K562 (cell line): ENCODE measurements around the gene RNPEPL1. TPM values are rescaled to one million over a fixed set of nuclear protein-coding genes. Genes with fewer than 3 reads are reported as not detected.

Experiments
- ATF1 ChIP-seq, 2 experiments: fragments of 450-650 bp in 1 of 2; IDR thresholded peaks; 2 replicates each; pipeline ENCODE4 v1.6.1; 2016; ENCODE audit warnings: missing compliant biosample characterization in 1 of 2, missing genetic modification characterization in 1 of 2
- CBFB ChIP-seq: sonication (generic); formaldehyde crosslinking; IDR thresholded peaks from 2 replicates; pipeline ENCODE4 v1.4.0; 2020; ENCODE audit warnings: mild to moderate bottlenecking, missing genetic modification reagents
- CBX5 ChIP-seq: IDR thresholded peaks from 2 replicates; pipeline ENCODE4 v1.6.1; 2014; ENCODE audit warnings: low read depth, borderline replicate concordance
- CEBPB ChIP-seq: fragments of 450-650 bp; IDR thresholded peaks from 2 replicates; pipeline ENCODE4 v1.6.1; 2016; ENCODE audit warnings: missing genetic modification characterization, missing compliant biosample characterization
- CHD4 ChIP-seq: fragments of 200-600 bp; sonication (generic); IDR thresholded peaks from 3 replicates; pipeline ENCODE4 v1.6.1; 2012; ENCODE audit warnings: low read depth, mild to moderate bottlenecking, mixed read lengths, low read length, inconsistent platforms; ENCODE audit not compliant: insufficient read depth, insufficient replicate concordance, poor library complexity, severe bottlenecking
- ELF4 ChIP-seq: fragments of 450-650 bp; formaldehyde crosslinking; IDR thresholded peaks from 2 replicates; pipeline ENCODE4 v1.4.0; 2022; ENCODE audit warnings: missing genetic modification characterization
- EP400 ChIP-seq: fragments of 450-650 bp; IDR thresholded peaks from 2 replicates; pipeline ENCODE4 v1.6.1; 2017; ENCODE audit warnings: antibody characterized with exemption, mild to moderate bottlenecking, moderate library complexity
- HEY1 ChIP-seq: fragments of 250-450 bp; sonication (Bioruptor Pico); IDR thresholded peaks from 2 replicates; pipeline ENCODE4 v1.5.0; 2020; ENCODE audit warnings: mild to moderate bottlenecking, moderate library complexity, borderline replicate concordance
- HMG20A ChIP-seq: fragments of 450-650 bp; formaldehyde crosslinking; conservative IDR thresholded peaks from 2 replicates; pipeline ENCODE4 v1.4.0; 2020; ENCODE audit warnings: mild to moderate bottlenecking, mixed read lengths
- HNRNPH1 ChIP-seq: fragments of 200-400 bp; formaldehyde crosslinking; optimal IDR thresholded peaks from 2 replicates; pipeline ENCODE3; 2017; ENCODE audit warnings: low read depth, mild to moderate bottlenecking, low read length, moderate library complexity
- KLF6 ChIP-seq: fragments of 250-450 bp; sonication (Bioruptor Pico); IDR thresholded peaks from 2 replicates; pipeline ENCODE4 v1.4.0; 2020; ENCODE audit warnings: mild to moderate bottlenecking, moderate library complexity, borderline replicate concordance
- NCOA4 ChIP-seq: fragments of 450-650 bp; IDR thresholded peaks from 2 replicates; pipeline ENCODE4 v1.6.1; 2018; ENCODE audit warnings: mild to moderate bottlenecking; ENCODE audit not compliant: partially characterized antibody
- RFX7 ChIP-seq: fragments of 250-450 bp; sonication (Bioruptor Pico); IDR thresholded peaks from 2 replicates; pipeline ENCODE4 v1.5.1; 2021; ENCODE audit warnings: mild to moderate bottlenecking
- STAT5B ChIP-seq: fragments of 250-450 bp; sonication (Bioruptor Pico); IDR thresholded peaks from 2 replicates; pipeline ENCODE4 v1.8.0; 2021; ENCODE audit warnings: mild to moderate bottlenecking, inconsistent platforms
- TAF7 ChIP-seq: fragments of 450-650 bp; IDR thresholded peaks from 2 replicates; pipeline ENCODE4 v1.6.1; 2016; ENCODE audit warnings: missing genetic modification characterization, missing compliant biosample characterization
- TCF3 ChIP-seq: sonication (generic); formaldehyde crosslinking; IDR thresholded peaks from 2 replicates; pipeline ENCODE4 v1.4.0; 2020; ENCODE audit warnings: mild to moderate bottlenecking, missing genetic modification reagents
- ZBTB17 ChIP-seq: fragments of 450-650 bp; formaldehyde crosslinking; IDR thresholded peaks from 2 replicates; pipeline ENCODE4 v1.4.0; 2020; ENCODE audit warnings: mild to moderate bottlenecking
- ZFX ChIP-seq: sonication (generic); formaldehyde crosslinking; IDR thresholded peaks from 2 replicates; pipeline ENCODE4 v1.8.0; 2022; ENCODE audit warnings: mild to moderate bottlenecking, missing genetic modification reagents, moderate library complexity
- ZNF324 ChIP-seq: fragments of 250-450 bp; sonication (Bioruptor Pico); IDR thresholded peaks from 2 replicates; pipeline ENCODE4 v1.4.0; 2020; ENCODE audit warnings: mild to moderate bottlenecking
- ZNF699 ChIP-seq: fragments of 250-450 bp; sonication (Bioruptor Pico); IDR thresholded peaks from 2 replicates; pipeline ENCODE4 v1.8.0; 2021; ENCODE audit warnings: mild to moderate bottlenecking, moderate library complexity; ENCODE audit not compliant: insufficient replicate concordance
- polyA plus RNA-seq, 8 experiments: library from polyadenylated mRNA; depleted of rRNA in 4 of 8; stranded (reverse) in 5 of 8; unstranded in 3 of 8; fragments of >200 nt; fragmentation: Nextera tagmentation in 2 of 8; fragmentation: Illumina TruSeq in 1 of 8; extraction: Ambion mirVana in 2 of 8; extraction: Trizol in 1 of 8; gene quantifications; 2 replicates each; pipeline versions ENCODE4 v1.2.1 to v1.2.3, GENCODE V29; 2011 to 2014; ENCODE audit warnings: inconsistent platforms in 1 of 8, missing spikeins in 1 of 8
- total RNA-seq, 7 experiments: library from RNA; depleted of rRNA in 6 of 7; stranded (reverse); fragments of >200 nt in 6 of 7; fragmentation: Illumina TruSeq in 2 of 7; extraction: Trizol in 2 of 7; gene quantifications; 2 replicates each; pipeline versions ENCODE4 v1.2.1 to v1.2.3, GENCODE V29; 2011 to 2021; ENCODE audit warnings: low replicate concordance in 1 of 7
- TF ChIP-seq, protein P1 (sequence below): IDR thresholded peaks from 2 replicates; pipeline ENCODE4 v1.6.1; 2016; ENCODE audit warnings: missing genetic modification characterization, missing compliant biosample characterization
- TF ChIP-seq, protein P2 (sequence below): sonication (generic); formaldehyde crosslinking; IDR thresholded peaks from 2 replicates; pipeline ENCODE4 v1.8.0; 2022; ENCODE audit warnings: mild to moderate bottlenecking, missing genetic modification reagents
- TF ChIP-seq, protein P3 (sequence below), 3 experiments: fragments of 200-800 bp in 1 of 3; sonication (Bioruptor generic) in 1 of 3; sonication (generic) in 1 of 3; formaldehyde crosslinking in 1 of 3; IDR thresholded peaks; 2 replicates each; pipeline versions ENCODE4 v1.6.1 to v1.8.0; 2016 to 2022; ENCODE audit warnings: mild to moderate bottlenecking in 2 of 3, missing compliant biosample characterization in 2 of 3, missing genetic modification characterization in 2 of 3, missing genetic modification reagents in 1 of 3
- TF ChIP-seq, protein P4 (sequence below): fragments of 250-450 bp; sonication (Bioruptor Pico); IDR thresholded peaks from 2 replicates; pipeline ENCODE4 v1.8.0; 2022; ENCODE audit warnings: moderate library complexity, mild to moderate bottlenecking, inconsistent platforms

The RNPEPL1 gene
- total and polyA plus RNA-seq, 9 of the 15 experiments (the other 6 are each of a cell fraction or from before 2014, with no cell fraction given) = 0.07 to 38.7 (median 5.6) TPM

DNA sequence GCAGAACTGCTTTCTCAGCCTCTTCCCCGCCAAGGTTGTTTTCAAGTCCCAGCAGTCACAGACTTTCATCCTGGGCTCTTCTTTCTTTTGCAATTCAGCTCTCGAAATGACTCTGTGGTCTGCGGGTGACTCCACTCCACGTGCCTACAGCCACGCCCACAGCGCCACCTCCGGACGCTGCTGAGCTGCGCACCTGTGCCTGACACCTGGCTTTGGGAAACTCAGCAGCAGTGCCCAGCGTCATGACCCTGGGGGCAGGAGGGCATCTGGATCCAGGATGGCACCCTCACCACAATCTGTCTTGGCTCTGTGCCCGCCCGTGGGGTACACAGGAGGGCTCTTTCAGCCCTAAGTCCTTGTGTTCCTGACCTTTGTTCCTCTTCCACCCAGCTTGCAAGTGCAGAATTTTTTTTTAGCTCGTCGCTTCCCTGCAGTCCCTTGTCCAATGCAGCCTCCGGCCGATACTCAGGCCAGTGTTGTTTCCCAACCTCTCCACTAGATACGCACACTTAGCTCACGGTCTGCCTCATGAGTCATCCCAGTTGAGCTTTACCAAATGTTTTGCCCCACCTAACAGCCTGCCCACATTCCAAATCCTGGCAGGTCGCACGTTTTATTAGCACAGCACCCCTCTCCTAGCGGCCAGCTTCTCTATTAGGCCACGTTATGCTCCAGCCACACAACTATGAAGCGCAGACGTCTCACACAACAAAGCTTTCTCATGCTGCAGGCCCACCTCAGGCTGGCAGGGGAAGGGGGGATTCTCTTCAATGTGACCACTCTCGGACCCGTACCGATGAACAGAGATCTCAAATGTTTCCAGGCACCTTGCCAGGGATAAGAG is 11.7 kb downstream of the RNPEPL1 start (continued):
- TF ChIP-seq, protein P1, sequence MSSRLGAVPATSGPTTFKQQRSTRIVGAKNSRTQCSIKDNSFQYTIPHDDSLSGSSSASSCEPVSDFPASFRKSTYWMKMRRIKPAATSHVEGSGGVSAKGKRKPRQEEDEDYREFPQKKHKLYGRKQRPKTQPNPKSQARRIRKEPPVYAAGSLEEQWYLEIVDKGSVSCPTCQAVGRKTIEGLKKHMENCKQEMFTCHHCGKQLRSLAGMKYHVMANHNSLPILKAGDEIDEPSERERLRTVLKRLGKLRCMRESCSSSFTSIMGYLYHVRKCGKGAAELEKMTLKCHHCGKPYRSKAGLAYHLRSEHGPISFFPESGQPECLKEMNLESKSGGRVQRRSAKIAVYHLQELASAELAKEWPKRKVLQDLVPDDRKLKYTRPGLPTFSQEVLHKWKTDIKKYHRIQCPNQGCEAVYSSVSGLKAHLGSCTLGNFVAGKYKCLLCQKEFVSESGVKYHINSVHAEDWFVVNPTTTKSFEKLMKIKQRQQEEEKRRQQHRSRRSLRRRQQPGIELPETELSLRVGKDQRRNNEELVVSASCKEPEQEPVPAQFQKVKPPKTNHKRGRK = no peak
- TF ChIP-seq RFX7 (CRISPR knock-in tag) (no peak), STAT5B (CRISPR knock-in tag) (no peak), CBX5 (no peak), ATF1 (CRISPR knock-in tag; IDR thresholded peaks at IDR 0.05) (no peak), ATF1 (tag; IDR thresholded peaks at IDR 0.05) (no peak), CEBPB (tag) (peak; percentile 32; the same call in 1 of the 2 replicates), ZNF699 (no peak), EP400 (peak; percentile 52), ZBTB17 (no peak), ZNF324 (CRISPR knock-in tag) (no peak), CBFB (CRISPR knock-in tag) (no peak), KLF6 (CRISPR knock-in tag) (no peak), NCOA4 (no peak), ELF4 (no peak), HEY1 (CRISPR knock-in tag) (no peak), HMG20A (CRISPR knock-in tag) (no peak), ZFX (CRISPR knock-in tag) (no peak), CHD4 (no peak), HNRNPH1 (no peak), TCF3 (CRISPR knock-in tag) (no peak), TAF7 (tag) (no peak)
- TF ChIP-seq, protein P2, sequence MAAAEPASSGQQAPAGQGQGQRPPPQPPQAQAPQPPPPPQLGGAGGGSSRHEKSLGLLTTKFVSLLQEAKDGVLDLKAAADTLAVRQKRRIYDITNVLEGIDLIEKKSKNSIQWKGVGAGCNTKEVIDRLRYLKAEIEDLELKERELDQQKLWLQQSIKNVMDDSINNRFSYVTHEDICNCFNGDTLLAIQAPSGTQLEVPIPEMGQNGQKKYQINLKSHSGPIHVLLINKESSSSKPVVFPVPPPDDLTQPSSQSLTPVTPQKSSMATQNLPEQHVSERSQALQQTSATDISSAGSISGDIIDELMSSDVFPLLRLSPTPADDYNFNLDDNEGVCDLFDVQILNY = no peak
- TF ChIP-seq, protein P3, sequence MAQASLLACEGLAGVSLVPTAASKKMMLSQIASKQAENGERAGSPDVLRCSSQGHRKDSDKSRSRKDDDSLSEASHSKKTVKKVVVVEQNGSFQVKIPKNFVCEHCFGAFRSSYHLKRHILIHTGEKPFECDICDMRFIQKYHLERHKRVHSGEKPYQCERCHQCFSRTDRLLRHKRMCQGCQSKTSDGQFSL (CRISPR knock-in tag; IDR thresholded peaks at IDR 0.05) = no peak
- TF ChIP-seq, protein P3 (tag; IDR thresholded peaks at IDR 0.05) = no peak
- TF ChIP-seq, protein P4, sequence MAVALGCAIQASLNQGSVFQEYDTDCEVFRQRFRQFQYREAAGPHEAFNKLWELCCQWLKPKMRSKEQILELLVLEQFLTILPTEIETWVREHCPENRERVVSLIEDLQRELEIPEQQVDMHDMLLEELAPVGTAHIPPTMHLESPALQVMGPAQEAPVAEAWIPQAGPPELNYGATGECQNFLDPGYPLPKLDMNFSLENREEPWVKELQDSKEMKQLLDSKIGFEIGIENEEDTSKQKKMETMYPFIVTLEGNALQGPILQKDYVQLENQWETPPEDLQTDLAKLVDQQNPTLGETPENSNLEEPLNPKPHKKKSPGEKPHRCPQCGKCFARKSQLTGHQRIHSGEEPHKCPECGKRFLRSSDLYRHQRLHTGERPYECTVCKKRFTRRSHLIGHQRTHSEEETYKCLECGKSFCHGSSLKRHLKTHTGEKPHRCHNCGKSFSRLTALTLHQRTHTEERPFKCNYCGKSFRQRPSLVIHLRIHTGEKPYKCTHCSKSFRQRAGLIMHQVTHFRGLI (CRISPR knock-in tag) = no peak
